Stimulated activated CD8-positive, alpha-beta memory T cell treated with anti-CD3 and anti-CD28 coated beads, Interleukin-4, amount 100 ng/mL, for 4 hours (primary cell): ENCODE results near the gene TNNT2.

Source experiments
- DNase-seq, 2 donors: peaks; one replicate each; pipeline ENCODE4 v3.0.0-alpha.2; 2020; ENCODE audit warnings: low read depth in 2 of 2, low spot score in 1 of 2

The TNNT2 gene

DNA sequence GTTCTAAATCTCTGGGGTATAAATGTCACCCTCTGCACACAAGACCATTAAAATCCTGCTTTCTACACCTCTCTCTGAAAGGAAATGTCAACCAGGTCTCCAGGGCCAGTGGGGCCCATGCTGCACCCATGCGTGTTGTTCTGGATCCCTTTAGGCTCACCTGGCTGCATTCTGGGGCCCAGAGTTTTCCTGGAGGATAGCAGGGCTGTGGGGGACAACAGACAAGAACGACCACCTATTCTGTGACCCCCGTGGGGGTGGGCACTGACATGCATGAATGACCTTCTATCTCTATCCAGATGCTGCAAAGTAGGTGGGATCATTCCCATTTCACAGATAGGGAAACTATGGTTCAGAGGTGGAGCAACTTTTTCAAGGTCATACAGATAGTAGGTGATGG lies 41.6 kb downstream of the TNNT2 start:
- no peak for DNase-seq

DNA sequence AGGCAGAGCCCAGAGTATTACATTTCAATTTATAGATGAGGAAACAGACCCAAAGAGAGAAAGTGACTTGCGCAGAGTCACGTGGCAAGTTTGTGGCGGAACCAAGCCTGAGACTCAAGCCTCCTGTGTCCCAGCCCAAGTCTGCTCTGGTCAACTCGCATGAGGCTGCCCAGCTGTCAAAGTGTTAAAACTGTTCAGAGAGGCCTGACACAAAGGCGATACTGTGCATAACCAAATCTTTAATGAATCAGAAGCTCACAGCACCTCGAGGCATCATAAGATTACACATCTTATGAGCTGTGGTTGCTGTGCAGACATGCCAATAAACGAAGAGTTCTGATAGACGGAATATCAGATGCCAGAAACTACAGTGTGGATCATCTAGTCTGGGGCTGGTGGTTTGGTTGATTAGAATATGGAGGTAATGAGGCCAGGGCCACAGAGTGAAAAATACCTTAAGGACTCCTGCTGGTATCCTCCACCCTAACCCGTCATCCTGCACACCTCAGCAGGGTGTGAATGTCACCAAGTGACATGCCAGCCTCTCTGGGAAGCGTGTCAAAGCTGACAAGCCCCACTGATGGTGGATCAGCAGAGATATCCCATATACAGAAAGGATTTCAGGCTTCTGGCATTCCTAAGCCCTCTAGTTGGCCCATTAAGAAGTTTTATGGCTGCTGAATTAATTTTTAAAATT lies 42.2 kb downstream of the TNNT2 start:
- DNase-seq: no peak

DNA sequence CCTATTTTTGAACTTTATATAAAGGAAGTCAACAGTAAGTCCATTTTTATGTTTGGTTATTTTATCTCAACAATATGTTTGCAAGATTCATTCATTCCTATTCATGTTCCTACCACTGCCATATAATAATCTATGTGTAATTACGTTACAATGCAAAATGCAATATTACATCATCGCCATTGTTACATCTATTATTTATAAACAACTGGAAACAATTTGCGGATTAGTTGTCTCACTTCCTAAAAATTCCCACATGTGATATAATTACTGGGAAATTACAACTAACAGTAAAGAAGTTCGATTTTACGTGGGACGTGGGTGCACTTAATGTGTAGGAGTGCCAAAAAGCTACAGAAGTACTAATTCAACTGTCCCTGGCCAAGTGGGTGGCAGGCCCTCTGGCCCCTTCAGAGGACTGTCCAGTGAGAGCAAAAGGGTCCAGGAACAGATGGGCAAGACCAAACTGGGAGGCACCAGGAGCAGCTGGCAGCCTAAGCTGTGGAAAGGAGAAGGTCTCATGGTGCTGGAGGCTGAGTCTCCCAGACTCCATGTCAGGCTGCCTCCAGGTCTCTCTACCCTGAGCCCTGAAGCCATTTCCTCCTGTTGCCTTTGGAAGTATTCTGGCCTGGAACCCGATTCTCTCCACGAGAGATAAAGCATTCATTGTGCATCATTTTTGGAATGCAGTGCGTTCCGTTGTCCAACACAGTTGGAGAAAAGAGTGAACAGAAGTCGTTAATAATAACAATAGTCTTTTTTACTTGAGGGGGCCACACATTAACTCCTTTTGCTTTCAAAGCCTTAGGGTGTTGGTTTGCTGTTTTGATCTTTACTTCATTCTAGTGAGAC lies 42.9 kb downstream of the TNNT2 start:
- no peak for DNase-seq

DNA sequence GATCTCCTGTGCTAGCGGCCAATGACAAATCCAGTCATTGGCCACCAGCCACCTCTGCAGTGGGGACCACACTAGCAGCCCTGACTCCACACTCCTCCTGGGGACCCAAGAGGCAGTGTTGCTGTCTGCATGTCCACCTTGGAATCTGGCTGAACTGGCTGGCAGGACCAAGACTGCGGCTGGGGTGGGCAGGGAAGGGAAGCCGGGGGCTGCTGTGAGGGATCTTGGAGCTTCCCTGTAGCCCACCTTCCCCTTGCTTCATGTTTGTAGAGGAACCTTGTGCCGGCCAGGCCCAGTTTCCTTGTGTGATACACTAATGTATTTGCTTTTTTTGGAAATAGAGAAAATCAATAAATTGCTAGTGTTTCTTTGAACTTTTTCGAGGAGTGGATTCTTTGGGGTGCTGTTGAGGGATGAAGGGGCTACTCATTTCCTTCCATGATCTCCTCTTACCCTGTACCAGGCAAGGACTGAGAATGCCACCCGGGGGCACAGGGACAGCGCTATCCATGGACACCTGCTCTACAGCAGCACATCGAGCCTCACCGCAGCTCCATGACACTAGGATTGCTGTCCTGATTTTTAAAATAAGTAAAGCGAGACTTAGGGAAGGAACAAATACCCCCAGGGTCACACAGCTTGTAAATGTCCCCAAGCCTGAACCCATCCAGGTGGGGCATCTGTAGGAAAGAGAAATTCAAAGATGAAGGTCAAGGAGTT lies 44.7 kb downstream of the TNNT2 start:
- no peak for DNase-seq

DNA sequence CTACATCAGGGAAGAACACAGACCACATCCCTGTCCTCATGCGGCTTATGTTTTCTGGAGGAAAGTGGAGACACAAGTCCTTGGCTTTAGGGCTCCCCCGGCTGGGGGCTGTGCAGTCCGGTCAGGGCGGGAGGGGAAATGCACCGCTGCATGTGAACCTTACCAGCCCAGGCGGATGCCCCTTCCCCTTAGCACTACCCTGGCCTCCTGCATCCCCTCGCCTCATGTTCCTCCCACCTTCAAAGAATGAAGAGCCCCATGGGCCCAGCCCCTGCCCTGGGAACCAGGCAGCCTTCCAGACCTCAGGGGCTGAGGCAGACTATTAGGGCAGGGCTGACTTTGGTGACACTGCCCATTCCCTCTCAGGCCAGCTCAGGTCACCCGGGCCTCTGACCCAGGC lies 45.5 kb downstream of the TNNT2 start:
- DNase-seq: no peak

DNA sequence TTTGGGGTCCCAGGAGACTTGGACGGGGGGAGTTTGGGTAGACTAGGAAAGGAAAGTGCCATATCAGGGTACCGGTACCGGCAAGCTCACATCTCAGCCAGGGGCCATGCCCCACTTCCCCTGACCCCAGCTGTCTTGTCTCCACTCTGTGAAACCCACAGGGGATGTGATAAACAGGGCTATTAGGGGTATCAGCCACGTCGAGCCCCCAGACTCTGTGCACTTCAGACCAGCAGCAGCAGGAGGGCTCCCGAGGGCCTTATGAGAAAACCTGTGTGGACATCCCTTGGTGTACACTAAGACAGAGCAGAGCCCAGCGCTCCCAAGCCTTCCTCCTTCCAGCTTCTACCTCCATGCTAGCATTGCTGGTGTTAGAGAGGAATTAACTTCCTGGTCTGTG lies 46.3 kb downstream of the TNNT2 start:
- DNase-seq: no peak

DNA sequence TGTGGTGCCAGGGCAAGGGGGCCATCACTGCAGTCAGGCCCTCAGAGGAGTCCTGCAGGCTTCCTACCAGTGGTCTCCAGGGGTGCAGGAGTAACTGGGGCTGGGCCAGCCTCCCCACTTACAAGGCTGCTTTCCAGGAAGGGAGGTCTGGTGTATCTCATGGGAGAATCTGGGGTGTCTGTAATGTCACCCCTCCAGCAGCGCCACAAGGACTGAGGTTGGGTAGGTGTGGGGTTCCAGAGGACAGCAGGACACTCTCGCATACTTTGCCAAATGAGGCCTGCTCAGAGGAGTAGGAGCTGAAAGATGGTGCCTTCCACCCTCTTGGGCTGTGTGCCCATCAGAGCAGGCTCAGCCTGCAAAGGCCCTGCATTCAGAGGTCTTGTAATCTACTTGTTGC lies 46.9 kb downstream of the TNNT2 start:
- DNase-seq: no peak

DNA sequence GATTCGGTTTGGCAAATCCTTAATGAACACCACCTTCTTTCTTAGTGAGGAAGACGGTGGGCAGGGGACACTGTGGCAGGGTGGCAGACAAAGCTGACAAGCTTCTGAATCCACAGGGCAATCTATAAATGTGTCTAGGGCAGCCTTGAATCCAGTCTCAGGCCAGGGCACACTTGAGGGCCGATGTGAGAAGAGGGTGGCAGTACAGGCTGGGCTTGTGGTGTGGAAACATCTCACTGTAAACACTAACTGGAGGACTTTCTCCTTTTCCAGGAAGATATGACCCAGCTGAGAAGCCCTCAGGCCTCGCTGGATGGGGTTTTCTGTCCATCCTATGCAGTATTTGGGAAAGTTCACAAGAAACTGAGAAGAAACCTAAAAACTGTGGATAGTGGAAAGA lies 47.7 kb downstream of the TNNT2 start:
- no peak for DNase-seq

DNA sequence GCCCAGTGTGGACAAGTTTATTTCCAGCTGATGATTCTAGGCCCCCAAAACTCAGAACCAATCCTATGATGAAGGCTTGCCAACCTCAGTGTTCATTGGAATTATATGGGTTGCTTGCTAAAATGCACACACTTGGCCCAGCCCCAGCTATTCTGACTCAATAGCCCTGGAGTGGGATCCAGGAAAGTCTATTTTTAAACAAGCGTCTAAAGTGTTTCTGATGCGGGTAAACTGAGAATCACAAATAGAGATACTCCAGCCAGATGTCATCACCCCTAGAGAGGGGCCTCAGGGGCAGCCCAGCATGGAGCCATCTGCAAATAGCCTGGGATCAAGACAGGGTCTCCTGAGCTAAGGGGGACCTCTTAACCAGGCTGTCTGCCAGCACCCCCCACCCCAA lies 48.2 kb downstream of the TNNT2 start:
- DNase-seq: no peak

DNA sequence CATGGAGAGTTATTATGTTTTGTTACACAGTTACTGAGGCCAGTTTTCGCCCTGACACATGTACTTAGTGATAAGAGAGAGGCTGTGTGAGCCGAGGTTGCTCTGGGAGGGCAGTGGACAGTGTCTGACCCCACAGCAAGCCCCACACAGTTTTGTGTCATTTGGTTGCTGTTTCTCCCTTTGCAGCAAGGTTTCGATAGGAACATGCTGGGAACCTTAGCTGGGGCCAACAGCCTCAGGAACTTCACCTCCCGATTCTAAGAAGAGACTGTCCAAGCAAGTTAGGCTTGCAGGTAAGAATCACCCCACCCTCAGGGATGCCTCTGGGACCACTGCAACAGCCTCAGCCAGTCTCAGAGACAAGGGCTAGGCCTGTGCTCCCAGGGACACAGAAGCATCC lies 48.9 kb downstream of the TNNT2 start:
- no peak for DNase-seq

DNA sequence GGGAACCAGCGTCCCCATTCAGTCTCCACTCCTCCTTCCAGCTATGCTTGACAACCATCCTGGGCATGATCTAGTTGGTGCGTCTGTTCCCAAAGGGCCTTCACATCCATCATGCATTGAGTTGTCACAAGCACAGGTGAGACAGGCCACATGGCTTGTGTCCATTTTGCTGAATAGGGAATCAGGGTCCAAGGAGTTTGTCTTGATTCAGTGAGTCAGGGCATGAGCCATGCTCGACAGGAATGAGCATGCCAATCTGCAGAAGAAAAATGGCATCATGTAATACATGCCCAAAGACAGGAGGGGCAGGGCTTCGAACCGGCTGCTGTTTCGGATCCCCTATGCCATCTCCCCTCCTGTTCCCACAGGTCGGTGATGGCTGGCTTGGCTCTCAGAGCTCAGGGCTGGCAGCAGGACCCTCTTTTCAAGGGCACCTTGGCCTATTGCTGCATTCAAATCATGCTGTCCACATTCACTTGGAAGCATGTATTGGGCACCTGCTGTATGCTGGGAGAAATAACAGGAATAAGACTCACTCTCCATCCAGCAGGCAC lies 49.7 kb downstream of the TNNT2 start:
- no peak for DNase-seq

DNA sequence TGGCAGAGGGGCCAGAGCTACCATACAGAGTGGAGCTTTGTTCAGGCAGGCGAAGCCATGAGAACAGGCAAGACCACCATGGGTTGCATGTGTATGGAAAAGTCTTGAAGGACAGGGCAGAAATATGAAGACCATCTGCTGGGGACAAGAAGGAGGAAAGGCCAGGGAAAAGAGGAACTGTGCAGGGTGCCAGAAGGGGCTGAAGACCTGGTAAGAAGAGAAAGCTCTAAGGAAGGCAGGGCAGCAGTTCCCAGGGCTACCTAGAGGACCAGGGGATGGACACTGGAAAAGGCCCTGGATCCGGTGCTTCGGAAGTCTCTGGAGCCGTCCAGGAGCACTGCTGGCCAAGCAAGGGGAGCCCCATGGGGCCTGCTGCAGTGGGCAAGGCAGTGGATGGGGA lies 50.8 kb downstream of the TNNT2 start:
- DNase-seq: no peak

DNA sequence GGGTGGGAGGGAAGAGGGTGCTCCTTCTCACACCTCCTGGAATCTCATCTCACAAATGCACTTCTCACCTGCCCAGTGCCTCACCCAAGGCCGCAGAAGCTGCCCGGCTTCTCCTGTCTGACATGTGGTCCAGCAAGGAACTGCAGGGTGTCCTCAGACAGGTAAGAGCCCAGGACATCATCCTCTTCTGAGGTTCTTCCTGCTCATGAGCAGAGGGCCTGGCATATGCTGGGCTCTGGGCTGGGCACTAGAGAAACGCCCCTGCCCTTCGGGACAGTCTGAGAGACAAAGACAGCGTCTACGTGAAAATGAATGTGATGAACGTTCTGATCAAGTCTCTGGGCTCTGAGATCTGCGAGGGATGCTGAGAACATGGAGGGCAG lies 51.8 kb downstream of the TNNT2 start:
- no peak for DNase-seq

DNA sequence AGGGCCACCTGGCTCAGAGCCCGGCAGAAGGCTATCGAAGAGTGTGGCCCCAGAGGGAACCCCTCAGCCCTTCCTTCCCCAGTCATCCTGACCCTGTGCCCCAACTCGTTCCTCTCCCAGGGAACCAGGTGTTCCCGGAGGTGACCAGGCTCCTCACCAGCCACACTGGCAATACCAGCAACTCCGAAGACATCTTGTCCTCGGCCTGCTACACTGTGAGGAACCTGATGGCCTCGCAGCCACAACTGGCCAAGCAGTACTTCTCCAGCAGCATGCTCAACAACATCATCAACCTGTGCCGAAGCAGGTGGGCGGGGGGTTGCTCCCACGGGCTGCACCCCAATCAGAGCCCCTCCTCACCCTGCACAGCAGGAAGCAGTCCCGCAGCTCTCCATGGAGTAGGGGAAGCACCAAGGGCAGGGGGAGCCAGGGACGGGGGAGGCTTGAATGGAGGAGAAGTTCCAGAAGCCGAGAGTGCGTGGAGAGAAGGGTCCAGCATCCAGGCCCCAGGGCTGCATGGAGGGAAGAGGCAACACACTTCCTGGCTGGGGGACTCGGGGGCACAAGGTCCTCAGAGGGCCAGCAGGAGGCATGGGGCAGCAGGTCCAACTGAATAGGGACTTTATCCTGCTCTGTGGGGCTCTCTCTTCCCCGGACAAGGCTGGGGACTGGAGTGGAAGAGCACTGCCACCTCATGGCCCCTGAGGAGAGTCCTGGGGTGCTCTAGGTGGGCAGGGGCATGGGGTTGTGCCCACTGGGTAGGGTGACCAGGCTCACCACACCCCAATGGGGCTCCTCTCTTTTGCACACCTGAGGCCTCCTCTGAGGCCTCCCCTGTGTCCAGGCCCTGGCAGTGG lies 52.4 kb downstream of the TNNT2 start:
- no peak for DNase-seq

DNA sequence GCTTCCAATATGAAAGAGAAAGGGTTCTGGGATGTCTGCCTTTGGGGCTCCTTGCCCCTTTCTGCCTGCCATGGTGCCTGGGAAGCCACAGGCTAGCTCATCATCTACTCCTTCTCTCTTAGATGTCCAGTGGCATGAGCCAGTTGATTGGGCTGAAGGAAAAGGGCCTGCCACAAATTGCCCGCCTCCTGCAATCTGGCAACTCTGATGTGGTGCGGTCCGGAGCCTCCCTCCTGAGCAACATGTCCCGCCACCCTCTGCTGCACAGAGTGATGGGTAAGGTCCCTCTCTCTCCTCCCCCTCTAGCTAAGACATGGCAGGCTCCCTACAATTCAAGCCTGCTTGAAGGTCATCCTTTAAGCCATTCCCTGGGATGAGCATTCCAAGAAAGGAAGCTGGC lies 53.2 kb downstream of the TNNT2 start:
- DNase-seq: no peak

DNA sequence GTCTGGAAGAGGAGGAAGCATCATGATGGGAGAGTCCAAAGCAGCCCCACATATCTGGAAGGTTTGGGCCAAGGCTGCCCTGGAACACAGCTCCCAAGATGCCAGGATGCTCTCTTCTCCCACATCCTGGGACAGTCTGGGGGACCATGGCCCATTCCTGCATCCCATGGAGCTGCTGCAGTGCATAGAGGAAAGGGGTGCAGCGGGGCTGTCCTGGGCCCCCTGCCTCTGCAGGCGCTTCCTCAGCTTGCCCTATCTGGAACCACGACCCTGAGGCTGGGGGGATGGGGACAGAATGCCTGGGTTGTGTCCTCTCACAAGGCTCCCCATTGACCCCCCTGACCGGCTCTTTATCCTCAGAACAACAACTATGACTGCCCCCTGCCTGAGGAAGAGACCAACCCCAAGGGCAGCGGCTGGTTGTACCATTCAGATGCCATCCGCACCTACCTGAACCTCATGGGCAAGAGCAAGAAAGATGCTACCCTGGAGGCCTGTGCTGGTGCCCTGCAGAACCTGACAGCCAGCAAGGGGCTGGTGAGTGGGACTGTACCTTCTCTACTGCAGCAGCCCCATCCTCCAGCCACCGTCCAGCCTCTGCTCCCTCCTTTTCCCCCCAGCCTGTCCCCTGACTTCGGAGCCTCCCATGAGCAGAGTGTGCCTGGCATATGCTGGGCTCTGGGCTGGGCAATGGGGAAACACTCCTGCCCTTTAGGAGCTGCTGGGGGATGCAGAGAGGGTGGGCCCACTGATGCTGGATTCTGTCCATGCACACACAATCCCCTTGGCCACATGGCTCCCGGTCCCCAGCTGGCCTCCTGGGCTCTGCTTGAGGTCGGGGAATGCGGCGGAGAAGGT lies 54.6 kb downstream of the TNNT2 start:
- DNase-seq: no peak

DNA sequence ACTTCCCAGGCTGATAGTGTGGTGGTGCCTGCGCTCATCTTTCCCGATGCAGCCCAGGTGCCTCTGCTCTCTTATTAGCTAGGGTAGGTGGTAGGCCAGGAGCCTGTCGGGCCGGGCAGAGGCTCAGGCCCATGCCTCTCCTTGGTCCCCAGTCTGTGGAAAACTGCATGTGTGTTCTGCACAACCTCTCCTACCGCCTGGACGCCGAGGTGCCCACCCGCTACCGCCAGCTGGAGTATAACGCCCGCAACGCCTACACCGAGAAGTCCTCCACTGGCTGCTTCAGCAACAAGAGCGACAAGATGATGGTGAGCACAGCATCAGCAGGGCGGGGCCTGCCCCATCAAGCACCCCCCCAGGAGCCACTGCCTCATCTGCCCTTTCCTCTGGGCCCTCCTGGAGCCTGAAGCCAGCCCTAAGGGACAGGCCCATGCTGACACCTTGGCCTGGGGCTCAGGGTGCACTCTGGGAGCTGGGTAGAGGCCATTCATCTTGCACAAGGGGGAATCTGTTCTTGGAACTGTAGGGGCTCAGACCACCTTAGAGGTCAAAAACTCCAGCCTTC lies 55.6 kb downstream of the TNNT2 start:
- no peak for DNase-seq

DNA sequence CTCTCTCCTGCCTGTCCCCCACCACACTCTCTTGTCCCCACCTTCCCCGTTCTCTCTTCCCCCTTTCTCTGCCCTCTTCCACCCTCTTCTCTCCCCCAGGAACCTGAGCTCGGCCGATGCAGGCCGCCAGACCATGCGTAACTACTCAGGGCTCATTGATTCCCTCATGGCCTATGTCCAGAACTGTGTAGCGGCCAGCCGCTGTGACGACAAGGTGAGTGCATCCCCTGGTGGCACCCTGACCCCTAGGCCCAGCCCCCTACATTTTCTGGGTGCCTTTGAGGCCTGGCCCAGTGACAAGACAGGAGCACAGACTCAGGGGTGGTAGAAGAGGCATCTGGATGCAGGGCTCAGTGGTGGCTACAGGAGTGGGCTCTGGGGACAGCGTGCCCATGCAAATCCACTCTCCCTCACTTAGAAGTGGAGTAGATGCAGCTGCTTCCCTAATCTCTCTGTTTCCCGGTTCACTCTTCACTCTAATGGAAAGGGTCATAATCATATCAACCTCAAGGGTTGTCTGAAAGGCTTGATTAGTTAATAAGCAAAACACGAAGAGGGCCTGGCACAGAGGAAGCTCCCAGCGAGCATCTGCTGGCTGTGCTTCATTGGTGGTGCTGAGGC lies 57.2 kb downstream of the TNNT2 start:
- no peak for DNase-seq

DNA sequence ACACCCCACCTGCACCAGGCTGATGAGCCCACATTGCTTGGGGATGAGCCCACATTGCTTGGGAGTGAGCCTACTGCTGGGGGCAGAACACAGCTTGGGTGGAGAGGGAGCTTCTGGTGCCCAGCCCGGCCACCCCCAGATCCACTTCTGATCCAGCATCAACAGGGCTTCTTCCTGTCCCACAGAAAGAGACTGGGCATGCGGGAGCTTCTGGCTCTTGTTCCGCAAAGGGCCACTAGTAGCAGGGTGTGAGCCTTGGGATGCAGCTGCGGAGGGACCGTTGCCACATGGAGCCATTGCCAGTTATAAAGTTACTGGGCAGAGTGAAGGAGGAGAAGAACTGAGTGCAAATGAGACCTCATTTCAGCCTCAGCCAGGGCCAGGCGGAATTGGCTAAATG lies 57.8 kb downstream of the TNNT2 start:
- DNase-seq: no peak
